ENCODE measurements around the gene HOXA4.

Gene HOXA4

DNA sequence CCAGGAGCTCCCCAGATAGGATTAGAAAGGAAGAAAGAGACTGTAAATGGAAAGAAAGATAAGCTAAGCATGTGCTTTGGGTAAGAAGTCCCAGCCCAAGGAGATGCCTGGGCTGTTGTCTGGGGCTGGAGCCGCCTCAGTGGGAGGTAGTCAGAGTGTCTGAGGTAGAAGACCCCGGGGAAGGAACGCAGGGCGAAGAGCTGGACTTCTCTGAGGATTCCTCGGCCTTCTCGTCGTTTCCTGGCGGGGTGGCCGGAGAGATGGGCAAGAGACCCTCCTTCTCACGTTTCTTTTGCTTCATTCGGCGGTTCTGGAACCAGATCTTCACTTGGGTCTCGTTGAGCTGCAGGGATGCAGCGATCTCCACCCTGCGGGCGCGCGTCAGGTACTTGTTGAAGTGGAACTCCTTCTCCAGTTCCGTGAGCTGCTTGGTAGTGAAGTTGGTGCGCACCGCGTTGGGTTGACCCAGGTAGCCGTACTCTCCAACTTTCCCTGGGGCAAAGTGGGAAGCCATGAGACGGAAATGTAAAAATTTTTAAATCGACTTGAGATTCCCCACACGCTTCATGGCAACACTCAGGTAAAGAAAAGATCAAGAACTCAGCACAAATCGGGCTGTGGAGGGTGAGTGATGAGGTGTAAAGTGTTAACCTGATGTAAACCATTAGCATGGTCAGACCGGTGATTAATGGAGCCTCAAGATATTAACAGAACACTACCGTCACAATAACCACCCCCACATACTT is 36.1 kb downstream of the HOXA4 start:
- TF ChIP-seq CTCF (IDR thresholded peaks at IDR 0.05), result no peak
- no peak overlapping the region for H3K4me3 ChIP-seq
- H3K4me1 ChIP-seq, result peaks cover 0 to 23% (median 18%) of the 10 kb centered on the region in 4 donors
- no peaks in the 10 kb centered on the region for H3K36me3 ChIP-seq
- H3K27ac ChIP-seq, result no peak overlapping the region
- H3K27me3 ChIP-seq, result peaks cover 0 to under 1% of the 10 kb centered on the region in 2 donors
- no peak for DNase-seq
- intact Hi-C loops (cut with DNase I; ENCODE audit: low total_unique reads), result loop anchor here (5.0 to 10.0 kb wide), 3 partner anchors 48 to 1230 kb away; partner anchors contain the start of gene HOXA5
- H3K9me3 ChIP-seq, result no peaks in the 10 kb centered on the region

DNA sequence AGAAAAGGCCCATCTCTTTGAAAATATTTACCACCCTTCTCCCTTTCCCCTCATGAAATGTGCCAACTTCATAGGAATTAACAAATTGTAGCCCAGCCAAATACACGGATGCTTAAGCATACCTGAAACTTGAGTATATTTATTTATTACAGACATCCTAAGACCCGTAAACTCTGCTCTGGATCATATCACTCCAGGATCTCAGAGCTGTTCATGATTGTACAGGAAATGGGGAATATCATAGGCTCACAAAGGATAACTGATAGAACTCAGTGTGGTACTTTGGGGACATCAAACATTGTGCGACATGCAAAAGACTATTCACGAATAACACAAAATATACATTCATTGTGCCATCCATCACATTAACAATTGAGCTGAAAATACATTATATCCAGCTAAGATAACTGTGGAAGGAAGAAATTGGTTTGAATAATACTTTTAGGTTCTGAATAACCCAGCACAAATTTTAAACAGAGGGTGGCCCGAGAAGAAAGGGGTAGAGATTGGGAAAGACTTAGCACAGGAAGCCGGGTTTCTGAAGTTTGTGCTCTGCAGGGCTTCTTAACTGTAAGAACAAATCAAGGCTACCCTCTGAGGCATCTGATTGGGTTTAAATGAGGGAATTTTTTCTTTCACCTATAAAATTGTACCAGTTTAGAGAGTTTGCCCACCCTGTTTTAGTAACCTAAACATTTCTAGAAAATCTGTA is 37.2 kb downstream of the HOXA4 start:
- H3K27me3 ChIP-seq, result peaks cover 0 to 11% of the 10 kb centered on the region in 2 donors
- no peak for DNase-seq
- peaks cover 0 to 14% (median 14%) of the 10 kb centered on the region in 4 donors for H3K4me1 ChIP-seq
- H3K27ac ChIP-seq, result no peak overlapping the region
- no peak overlapping the region for H3K4me3 ChIP-seq
- H3K9me3 ChIP-seq, result peaks cover 0 to 1% (median 0%) of the 10 kb centered on the region in 3 donors
- H3K36me3 ChIP-seq, result no peaks in the 10 kb centered on the region
- intact Hi-C loops (cut with DNase I; ENCODE audit: low total_unique reads), result loop anchor here (5.0 to 10.0 kb wide), 2 partner anchors 236 to 1229 kb away; no protein-coding TSS in a partner anchor
- no peak for TF ChIP-seq CTCF (IDR thresholded peaks at IDR 0.05)

DNA sequence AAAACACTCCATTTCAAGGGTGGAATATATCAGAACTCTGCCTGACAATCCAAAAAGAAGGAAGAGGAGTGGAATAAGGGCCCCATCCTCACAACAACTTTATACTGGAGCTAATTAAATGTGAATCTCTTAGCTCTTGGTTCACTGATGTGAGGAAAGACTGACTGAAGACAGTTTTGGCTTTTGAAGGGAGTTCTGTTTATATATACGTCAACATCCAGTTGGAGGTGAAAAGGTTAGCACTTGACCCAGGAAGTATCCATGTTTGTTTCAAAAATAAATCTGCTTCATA is 37.8 kb downstream of the HOXA4 start:
- DNase-seq, result no peak
- peaks cover 0 to 12% (median 8%) of the 10 kb centered on the region in 4 donors for H3K4me1 ChIP-seq
- no peak for TF ChIP-seq CTCF (IDR thresholded peaks at IDR 0.05)
- H3K27ac ChIP-seq, result no peak overlapping the region
- H3K36me3 ChIP-seq, result no peaks in the 10 kb centered on the region
- peaks cover 0 to 5% (median 0%) of the 10 kb centered on the region in 3 donors for H3K9me3 ChIP-seq
- H3K4me3 ChIP-seq, result no peak overlapping the region
- intact Hi-C loops (cut with DNase I; ENCODE audit: low total_unique reads), result loop anchor here (5.0 to 10.0 kb wide), 2 partner anchors 235 to 1228 kb away; no protein-coding TSS in a partner anchor
- peaks cover 0 to 17% of the 10 kb centered on the region in 2 donors for H3K27me3 ChIP-seq

- DNase-seq, result no peak
- Histone ChIP-seq H3K4me1 (peaks cover 0 to 6% (median 2%) of the 10 kb centered on the region in 4 donors), H3K4me3 (no peak overlapping the region), H3K9me3 (peaks cover 0 to 5% (median 0%) of the 10 kb centered on the region in 3 donors), H3K27ac (no peak overlapping the region), H3K27me3 (peaks cover 0 to 23% of the 10 kb centered on the region in 2 donors), H3K36me3 (no peaks in the 10 kb centered on the region)
- TF ChIP-seq CTCF (IDR thresholded peaks at IDR 0.05), result no peak
- intact Hi-C loops (cut with DNase I; ENCODE audit: low total_unique reads), result loop anchor here (5.0 to 10.0 kb wide), 2 partner anchors 235 to 1227 kb away; no protein-coding TSS in a partner anchor
These were observed 38.4 kb downstream of the HOXA4 start for GRCh38 chr7:27091941-27092818.

DNA sequence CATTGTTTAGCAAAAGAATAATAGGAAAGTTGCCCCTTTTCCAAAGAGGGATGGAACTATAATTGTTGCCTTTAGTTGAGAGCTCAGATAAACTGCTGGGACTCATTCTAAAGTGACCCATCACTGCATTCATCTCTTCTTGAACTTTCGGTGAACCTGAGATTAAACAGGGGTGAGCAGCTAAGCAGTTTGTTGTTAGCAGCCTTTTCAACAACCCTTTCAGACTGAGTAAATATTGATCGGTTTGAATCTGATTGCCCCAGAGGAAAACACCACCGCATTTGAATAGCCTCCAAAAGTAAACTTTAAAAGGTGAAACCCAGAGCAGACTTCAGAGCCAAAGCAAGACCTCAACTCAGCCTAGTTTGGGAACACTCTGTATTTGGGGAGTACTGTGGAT is 39.5 kb downstream of the HOXA4 start:
- no peak overlapping the region for H3K27ac ChIP-seq
- H3K4me1 ChIP-seq, result peaks cover 0 to 4% (median 0%) of the 10 kb centered on the region in 4 donors
- intact Hi-C loops (cut with DNase I; ENCODE audit: low total_unique reads), result loop anchor here (5.0 to 10.0 kb wide), 2 partner anchors 234 to 1226 kb away; no protein-coding TSS in a partner anchor
- no peaks in the 10 kb centered on the region for H3K36me3 ChIP-seq
- H3K27me3 ChIP-seq, result peaks cover 0 to 28% of the 10 kb centered on the region in 2 donors
- no peak for DNase-seq
- H3K9me3 ChIP-seq, result peaks cover 0 to 5% (median 0%) of the 10 kb centered on the region in 3 donors
- no peak for TF ChIP-seq CTCF (IDR thresholded peaks at IDR 0.05)
- H3K4me3 ChIP-seq, result no peak overlapping the region
